HEK293 (cell line): ENCODE measurements around the gene CYP2R1.

Experiments used
- CTCF ChIA-PET: fragments of 350-600 bp; formaldehyde crosslinking; extraction: SDS; loops from one replicate; lab custom pipeline; 2021; ENCODE audit warnings: antibody characterized with exemption; lab: Yijun Ruan, JAX
- POLR2A ChIA-PET: fragments of 300-600 bp; formaldehyde crosslinking; extraction: SDS; loops from one replicate; lab custom pipeline; 2020; ENCODE audit warnings: antibody characterized with exemption, inconsistent platforms; lab: Yijun Ruan, JAX
- H3K27ac ChIP-seq: fragments of 200-500 bp; sonication (Bioruptor generic); 2 replicates; pipeline ENCODE4 v1.5.1; 2014; ENCODE audit warnings: low read depth, low read length, control low read depth, inconsistent platforms; ENCODE audit errors: extremely low read depth
- H3K36me3 ChIP-seq, 2 experiments: fragments of 200-500 bp in 1 of 2; sonication (Bioruptor generic) in 1 of 2; 1 replicate in 1 of 2; 2 replicates in 1 of 2; pipeline ENCODE4 v1.5.1; 2014 to 2017; ENCODE audit warnings: inconsistent platforms in 2 of 2, low read length in 2 of 2; ENCODE audit not compliant: control insufficient read depth in 2 of 2, insufficient read depth in 1 of 2
- H3K4me1 ChIP-seq: fragments of 200-500 bp; sonication (Bioruptor generic); 2 replicates; pipeline ENCODE4 v1.5.1; 2014; ENCODE audit warnings: mild to moderate bottlenecking, low read length, inconsistent platforms; ENCODE audit not compliant: control insufficient read depth, insufficient read depth
- H3K4me3 ChIP-seq: 2 replicates; pipeline ENCODE4 v1.5.1; 2011; ENCODE audit warnings: low read depth, mild to moderate bottlenecking, control low read depth, low read length, moderate library complexity
- H3K9me3 ChIP-seq: fragments of 200-500 bp; sonication (Bioruptor generic); 2 replicates; pipeline ENCODE4 v1.5.1; 2014; ENCODE audit warnings: low read depth, low read length, inconsistent platforms; ENCODE audit not compliant: control insufficient read depth, insufficient read depth
- FEZF1 ChIP-seq: fragments of 450-650 bp; formaldehyde crosslinking; IDR thresholded peaks from 2 replicates; pipeline ENCODE4 v1.5.1; 2016; ENCODE audit warnings: missing biosample characterization, missing genetic modification characterization
- IKZF3 ChIP-seq: fragments of 450-650 bp; IDR thresholded peaks from 2 replicates; pipeline ENCODE4 v1.5.0; 2018; ENCODE audit warnings: missing biosample characterization, mild to moderate bottlenecking, missing genetic modification characterization, moderate library complexity
- PRDM6 ChIP-seq: fragments of 450-650 bp; formaldehyde crosslinking; IDR thresholded peaks from 2 replicates; pipeline ENCODE4 v1.5.1; 2017; ENCODE audit warnings: missing biosample characterization, missing genetic modification characterization
- TCF7L2 ChIP-seq: IDR thresholded peaks from 2 replicates; pipeline ENCODE4 v1.6.1; 2011; ENCODE audit warnings: low read depth, mild to moderate bottlenecking, inconsistent platforms, low read length, moderate library complexity, borderline replicate concordance
- ZEB2 ChIP-seq: fragments of 450-650 bp; formaldehyde crosslinking; IDR thresholded peaks from 2 replicates; pipeline ENCODE4 v1.5.1; 2016; ENCODE audit warnings: missing biosample characterization, missing genetic modification characterization
- ZFP69B ChIP-seq: fragments of 450-650 bp; formaldehyde crosslinking; IDR thresholded peaks from 2 replicates; pipeline ENCODE4 v1.5.1; 2016; ENCODE audit warnings: missing biosample characterization, missing genetic modification characterization
- ZNF174 ChIP-seq: fragments of 450-650 bp; formaldehyde crosslinking; IDR thresholded peaks from 2 replicates; pipeline ENCODE4 v1.5.0; 2017; ENCODE audit warnings: missing biosample characterization, mild to moderate bottlenecking, missing genetic modification characterization
- ZNF214 ChIP-seq: fragments of 450-650 bp; formaldehyde crosslinking; IDR thresholded peaks from 2 replicates; pipeline ENCODE4 v1.5.1; 2017; ENCODE audit warnings: missing biosample characterization, mild to moderate bottlenecking, missing genetic modification characterization, borderline replicate concordance
- ZNF223 ChIP-seq: fragments of 450-650 bp; formaldehyde crosslinking; IDR thresholded peaks from 2 replicates; pipeline ENCODE4 v1.5.1; 2016; ENCODE audit warnings: missing biosample characterization, missing genetic modification characterization
- ZNF274 ChIP-seq, 2 experiments: fragments of 200-500 bp in 1 of 2; fragments of 450-650 bp in 1 of 2; sonication (Bioruptor generic) in 1 of 2; formaldehyde crosslinking in 1 of 2; IDR thresholded peaks; 2 replicates each; pipeline versions ENCODE4 v1.5.1 to v1.6.1; 2014 to 2016; ENCODE audit warnings: borderline replicate concordance in 1 of 2, inconsistent platforms in 1 of 2, low read length in 1 of 2, missing biosample characterization in 1 of 2, missing genetic modification characterization in 1 of 2
- ZNF311 ChIP-seq: fragments of 450-650 bp; formaldehyde crosslinking; IDR thresholded peaks from 2 replicates; pipeline ENCODE4 v1.5.1; 2017; ENCODE audit warnings: missing biosample characterization, missing genetic modification characterization, borderline replicate concordance
- ZNF341 ChIP-seq: fragments of 450-650 bp; formaldehyde crosslinking; IDR thresholded peaks from 2 replicates; pipeline ENCODE4; 2016; ENCODE audit warnings: low read depth, missing biosample characterization, missing genetic modification characterization
- ZNF37A ChIP-seq: fragments of 450-650 bp; IDR thresholded peaks from 2 replicates; pipeline ENCODE4 v1.5.1; 2018; ENCODE audit warnings: missing biosample characterization, missing genetic modification characterization
- ZNF48 ChIP-seq: fragments of 450-650 bp; formaldehyde crosslinking; IDR thresholded peaks from 2 replicates; pipeline ENCODE4 v1.5.1; 2016; ENCODE audit warnings: missing biosample characterization, missing genetic modification characterization
- ZNF501 ChIP-seq: fragments of 450-650 bp; formaldehyde crosslinking; IDR thresholded peaks from 2 replicates; pipeline ENCODE4 v1.5.1; 2016; ENCODE audit warnings: missing biosample characterization, missing genetic modification characterization
- ZNF548 ChIP-seq: fragments of 450-650 bp; formaldehyde crosslinking; IDR thresholded peaks from 2 replicates; pipeline ENCODE4 v1.5.1; 2016; ENCODE audit warnings: missing biosample characterization, missing genetic modification characterization
- ZNF558 ChIP-seq: fragments of 450-650 bp; formaldehyde crosslinking; IDR thresholded peaks from 2 replicates; pipeline ENCODE4 v1.5.1; 2016; ENCODE audit warnings: missing biosample characterization, missing genetic modification characterization
- ZNF560 ChIP-seq: fragments of 450-650 bp; formaldehyde crosslinking; IDR thresholded peaks from 2 replicates; pipeline ENCODE4 v1.5.1; 2017; ENCODE audit warnings: missing biosample characterization, missing genetic modification characterization, borderline replicate concordance
- ZNF621 ChIP-seq: fragments of 450-650 bp; formaldehyde crosslinking; IDR thresholded peaks from 2 replicates; pipeline ENCODE4 v1.5.1; 2017; ENCODE audit warnings: missing biosample characterization, missing genetic modification characterization
- ZNF664 ChIP-seq: fragments of 450-650 bp; formaldehyde crosslinking; IDR thresholded peaks from 2 replicates; pipeline ENCODE4 v1.5.1; 2016; ENCODE audit warnings: missing biosample characterization, missing genetic modification characterization
- ZNF747 ChIP-seq: fragments of 450-650 bp; formaldehyde crosslinking; IDR thresholded peaks from 2 replicates; pipeline ENCODE4 v1.5.1; 2016; ENCODE audit warnings: missing biosample characterization, missing genetic modification characterization
- TF ChIP-seq, protein P1 (sequence below): fragments of 450-650 bp; formaldehyde crosslinking; IDR thresholded peaks from 2 replicates; pipeline ENCODE4 v1.5.1; 2016; ENCODE audit warnings: missing biosample characterization, missing genetic modification characterization, borderline replicate concordance
- TF ChIP-seq, protein P2 (sequence below): fragments of 450-650 bp; formaldehyde crosslinking; IDR thresholded peaks from 2 replicates; pipeline ENCODE4 v1.5.1; 2017; ENCODE audit warnings: missing biosample characterization, missing genetic modification characterization

The CYP2R1 gene

GRCh38 chr11:14886513-14886912, 5.5 kb downstream of the CYP2R1 start:
- peaks cover 0 to 5% of the 10 kb centered on the region in 2 experiments; a peak in 1 of 3 replicates for H3K36me3 ChIP-seq
- TF ChIP-seq FEZF1 (peak; percentile 72), ZNF174 (tag by site-specific recombination) (no peak), ZNF274 (IDR thresholded peaks at IDR 0.05; ENCODE audit: low read length) (no peak), ZNF274 (tag by site-specific recombination; IDR thresholded peaks at IDR 0.05; ENCODE audit: borderline replicate concordance) (no peak), ZNF558 (tag by site-specific recombination) (no peak), ZNF37A (tag by site-specific recombination) (no peak), ZNF501 (tag by site-specific recombination) (no peak), PRDM6 (tag by site-specific recombination) (peak; percentile 63), TCF7L2 (peak; percentile 35; the same call in 1 of the 2 replicates), ZFP69B (tag by site-specific recombination) (no peak), ZNF560 (no peak), ZNF223 (tag by site-specific recombination) (no peak), ZEB2 (no peak), ZNF311 (no peak)
- H3K9me3 ChIP-seq, result no peaks in the 10 kb centered on the region
- ChIA-PET CTCF (no interaction called here), POLR2A (no interaction called here)
- no peak overlapping the region for H3K4me3 ChIP-seq
- no peaks in the 10 kb centered on the region for H3K4me1 ChIP-seq
- no peak overlapping the region for H3K27ac ChIP-seq

GRCh38 chr11:14884667-14885273, 7.3 kb downstream of the CYP2R1 start:
- CTCF ChIA-PET, result interaction anchor here (1.0 kb wide), 1 partner anchor 122 kb away, joined by 3 read pairs; no protein-coding TSS in a partner anchor
- Histone ChIP-seq H3K36me3 (peaks cover 0 to 15% of the 10 kb centered on the region in 2 experiments; a peak in 1 of 3 replicates), H3K27ac (no peak overlapping the region), H3K9me3 (no peaks in the 10 kb centered on the region), H3K4me3 (no peak overlapping the region), H3K4me1 (no peaks in the 10 kb centered on the region)
- POLR2A ChIA-PET, result no interaction called here
- TF ChIP-seq, protein P1, sequence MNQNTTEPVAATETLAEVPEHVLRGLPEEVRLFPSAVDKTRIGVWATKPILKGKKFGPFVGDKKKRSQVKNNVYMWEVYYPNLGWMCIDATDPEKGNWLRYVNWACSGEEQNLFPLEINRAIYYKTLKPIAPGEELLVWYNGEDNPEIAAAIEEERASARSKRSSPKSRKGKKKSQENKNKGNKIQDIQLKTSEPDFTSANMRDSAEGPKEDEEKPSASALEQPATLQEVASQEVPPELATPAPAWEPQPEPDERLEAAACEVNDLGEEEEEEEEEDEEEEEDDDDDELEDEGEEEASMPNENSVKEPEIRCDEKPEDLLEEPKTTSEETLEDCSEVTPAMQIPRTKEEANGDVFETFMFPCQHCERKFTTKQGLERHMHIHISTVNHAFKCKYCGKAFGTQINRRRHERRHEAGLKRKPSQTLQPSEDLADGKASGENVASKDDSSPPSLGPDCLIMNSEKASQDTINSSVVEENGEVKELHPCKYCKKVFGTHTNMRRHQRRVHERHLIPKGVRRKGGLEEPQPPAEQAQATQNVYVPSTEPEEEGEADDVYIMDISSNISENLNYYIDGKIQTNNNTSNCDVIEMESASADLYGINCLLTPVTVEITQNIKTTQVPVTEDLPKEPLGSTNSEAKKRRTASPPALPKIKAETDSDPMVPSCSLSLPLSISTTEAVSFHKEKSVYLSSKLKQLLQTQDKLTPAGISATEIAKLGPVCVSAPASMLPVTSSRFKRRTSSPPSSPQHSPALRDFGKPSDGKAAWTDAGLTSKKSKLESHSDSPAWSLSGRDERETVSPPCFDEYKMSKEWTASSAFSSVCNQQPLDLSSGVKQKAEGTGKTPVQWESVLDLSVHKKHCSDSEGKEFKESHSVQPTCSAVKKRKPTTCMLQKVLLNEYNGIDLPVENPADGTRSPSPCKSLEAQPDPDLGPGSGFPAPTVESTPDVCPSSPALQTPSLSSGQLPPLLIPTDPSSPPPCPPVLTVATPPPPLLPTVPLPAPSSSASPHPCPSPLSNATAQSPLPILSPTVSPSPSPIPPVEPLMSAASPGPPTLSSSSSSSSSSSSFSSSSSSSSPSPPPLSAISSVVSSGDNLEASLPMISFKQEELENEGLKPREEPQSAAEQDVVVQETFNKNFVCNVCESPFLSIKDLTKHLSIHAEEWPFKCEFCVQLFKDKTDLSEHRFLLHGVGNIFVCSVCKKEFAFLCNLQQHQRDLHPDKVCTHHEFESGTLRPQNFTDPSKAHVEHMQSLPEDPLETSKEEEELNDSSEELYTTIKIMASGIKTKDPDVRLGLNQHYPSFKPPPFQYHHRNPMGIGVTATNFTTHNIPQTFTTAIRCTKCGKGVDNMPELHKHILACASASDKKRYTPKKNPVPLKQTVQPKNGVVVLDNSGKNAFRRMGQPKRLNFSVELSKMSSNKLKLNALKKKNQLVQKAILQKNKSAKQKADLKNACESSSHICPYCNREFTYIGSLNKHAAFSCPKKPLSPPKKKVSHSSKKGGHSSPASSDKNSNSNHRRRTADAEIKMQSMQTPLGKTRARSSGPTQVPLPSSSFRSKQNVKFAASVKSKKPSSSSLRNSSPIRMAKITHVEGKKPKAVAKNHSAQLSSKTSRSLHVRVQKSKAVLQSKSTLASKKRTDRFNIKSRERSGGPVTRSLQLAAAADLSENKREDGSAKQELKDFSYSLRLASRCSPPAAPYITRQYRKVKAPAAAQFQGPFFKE (tag by site-specific recombination), result no peak
- TF ChIP-seq ZNF558 (tag by site-specific recombination), result no peak
- no peak for TF ChIP-seq IKZF3 (tag by site-specific recombination)
- no peak for TF ChIP-seq ZNF548 (tag by site-specific recombination)
- no peak for TF ChIP-seq ZNF48 (tag by site-specific recombination)
- TF ChIP-seq PRDM6 (tag by site-specific recombination), result no peak
- TF ChIP-seq, protein P2, sequence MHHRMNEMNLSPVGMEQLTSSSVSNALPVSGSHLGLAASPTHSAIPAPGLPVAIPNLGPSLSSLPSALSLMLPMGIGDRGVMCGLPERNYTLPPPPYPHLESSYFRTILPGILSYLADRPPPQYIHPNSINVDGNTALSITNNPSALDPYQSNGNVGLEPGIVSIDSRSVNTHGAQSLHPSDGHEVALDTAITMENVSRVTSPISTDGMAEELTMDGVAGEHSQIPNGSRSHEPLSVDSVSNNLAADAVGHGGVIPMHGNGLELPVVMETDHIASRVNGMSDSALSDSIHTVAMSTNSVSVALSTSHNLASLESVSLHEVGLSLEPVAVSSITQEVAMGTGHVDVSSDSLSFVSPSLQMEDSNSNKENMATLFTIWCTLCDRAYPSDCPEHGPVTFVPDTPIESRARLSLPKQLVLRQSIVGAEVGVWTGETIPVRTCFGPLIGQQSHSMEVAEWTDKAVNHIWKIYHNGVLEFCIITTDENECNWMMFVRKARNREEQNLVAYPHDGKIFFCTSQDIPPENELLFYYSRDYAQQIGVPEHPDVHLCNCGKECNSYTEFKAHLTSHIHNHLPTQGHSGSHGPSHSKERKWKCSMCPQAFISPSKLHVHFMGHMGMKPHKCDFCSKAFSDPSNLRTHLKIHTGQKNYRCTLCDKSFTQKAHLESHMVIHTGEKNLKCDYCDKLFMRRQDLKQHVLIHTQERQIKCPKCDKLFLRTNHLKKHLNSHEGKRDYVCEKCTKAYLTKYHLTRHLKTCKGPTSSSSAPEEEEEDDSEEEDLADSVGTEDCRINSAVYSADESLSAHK (tag by site-specific recombination), result no peak
- TF ChIP-seq ZNF341 (tag by site-specific recombination), result no peak
- TF ChIP-seq ZNF747 (tag by site-specific recombination), result no peak
- no peak for TF ChIP-seq ZNF621 (tag by site-specific recombination)
- no peak for TF ChIP-seq ZNF214 (tag by site-specific recombination)
- no peak for TF ChIP-seq ZNF664 (tag by site-specific recombination)
